AG08395 (cell line): ENCODE data around the gene UNKL.

ENCODE experiments used
- DNase-seq: peaks from one replicate; pipeline ENCODE4 v3.0.0; 2012; ENCODE audit warnings: mixed read lengths, low spot score

The UNKL gene

DNA sequence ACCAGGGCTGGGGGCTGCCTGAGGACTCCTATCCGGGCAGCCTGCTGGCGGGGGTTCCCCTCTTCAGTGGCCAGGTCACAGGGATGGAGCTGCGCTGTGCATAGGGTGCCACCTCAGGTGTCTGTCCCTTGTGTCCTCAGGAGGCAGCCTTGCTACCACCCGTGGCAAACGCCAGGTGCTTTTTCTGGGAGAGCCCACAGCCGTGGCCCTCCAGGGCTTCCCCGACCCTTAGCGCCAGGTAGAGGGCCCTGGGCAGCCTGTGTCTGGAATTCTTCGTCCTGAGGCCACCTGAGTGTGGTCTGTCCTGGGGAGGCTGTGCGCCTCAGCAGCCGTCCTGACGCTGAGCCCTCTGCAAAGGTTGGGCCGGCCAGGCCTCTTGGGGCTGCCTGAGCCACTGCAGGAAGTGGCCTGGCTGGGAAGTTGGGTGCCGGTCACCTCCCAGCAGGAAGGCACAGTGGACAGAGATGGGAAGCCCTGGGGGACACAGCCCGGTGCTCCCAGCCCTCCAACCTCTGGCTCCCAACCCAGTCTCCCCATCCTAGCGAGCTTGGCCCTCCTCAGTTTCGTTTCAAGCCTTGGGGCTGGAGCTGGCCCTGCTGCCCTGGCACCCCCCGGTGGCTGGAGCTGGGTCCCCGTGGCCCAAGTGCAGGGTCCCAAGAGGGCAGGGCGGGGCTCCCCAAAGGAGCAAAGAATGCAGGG is 88.7 kb downstream of the UNKL start:
- no peak for DNase-seq

DNA sequence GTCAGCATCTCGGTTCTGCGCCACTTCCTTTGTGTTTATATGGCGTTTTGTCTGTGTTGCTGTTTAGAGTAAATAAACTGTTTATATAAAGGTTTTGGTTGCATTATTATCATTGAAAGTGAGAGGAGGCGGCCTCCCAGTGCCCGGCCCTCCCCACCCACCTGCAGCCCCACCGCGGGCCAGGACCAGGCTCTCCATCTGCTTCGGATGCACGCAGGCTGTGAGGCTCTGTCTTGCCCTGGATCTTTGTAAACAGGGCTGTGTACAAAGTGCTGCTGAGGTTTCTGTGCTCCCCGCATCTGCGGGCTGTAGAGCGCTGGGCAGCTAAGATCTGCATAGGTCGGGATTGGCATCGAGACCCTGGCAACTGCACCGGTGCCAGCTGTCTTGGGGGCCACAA is 89.2 kb downstream of the UNKL start:
- DNase-seq, result no peak

DNA sequence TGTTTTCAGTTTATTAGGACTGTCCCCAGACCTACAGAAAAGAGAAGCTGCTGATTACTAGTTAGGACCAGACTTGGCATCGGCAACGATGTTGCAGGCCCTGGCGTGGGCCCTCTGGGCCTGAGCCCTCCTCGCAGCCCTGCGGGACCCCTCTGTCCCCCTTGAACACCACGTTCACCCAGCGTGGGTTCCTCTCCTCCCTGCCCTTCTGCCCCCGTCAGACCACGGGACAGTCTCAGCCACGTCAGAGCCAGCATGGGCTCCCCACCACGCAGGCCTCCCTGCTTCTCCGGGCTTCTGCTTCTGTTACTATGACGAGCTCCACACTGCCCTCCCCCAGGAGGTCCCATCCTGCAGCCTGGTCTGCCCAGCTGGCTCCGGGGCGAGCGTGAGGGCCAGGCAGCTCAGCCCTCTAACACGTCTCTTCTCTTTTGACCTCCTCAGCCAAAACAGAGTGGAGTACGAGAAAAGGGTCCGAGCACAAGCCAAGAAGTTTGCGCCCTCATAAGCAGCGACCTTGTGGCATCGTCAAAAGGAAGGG is 90.1 kb downstream of the UNKL start:
- no peak for DNase-seq

DNA sequence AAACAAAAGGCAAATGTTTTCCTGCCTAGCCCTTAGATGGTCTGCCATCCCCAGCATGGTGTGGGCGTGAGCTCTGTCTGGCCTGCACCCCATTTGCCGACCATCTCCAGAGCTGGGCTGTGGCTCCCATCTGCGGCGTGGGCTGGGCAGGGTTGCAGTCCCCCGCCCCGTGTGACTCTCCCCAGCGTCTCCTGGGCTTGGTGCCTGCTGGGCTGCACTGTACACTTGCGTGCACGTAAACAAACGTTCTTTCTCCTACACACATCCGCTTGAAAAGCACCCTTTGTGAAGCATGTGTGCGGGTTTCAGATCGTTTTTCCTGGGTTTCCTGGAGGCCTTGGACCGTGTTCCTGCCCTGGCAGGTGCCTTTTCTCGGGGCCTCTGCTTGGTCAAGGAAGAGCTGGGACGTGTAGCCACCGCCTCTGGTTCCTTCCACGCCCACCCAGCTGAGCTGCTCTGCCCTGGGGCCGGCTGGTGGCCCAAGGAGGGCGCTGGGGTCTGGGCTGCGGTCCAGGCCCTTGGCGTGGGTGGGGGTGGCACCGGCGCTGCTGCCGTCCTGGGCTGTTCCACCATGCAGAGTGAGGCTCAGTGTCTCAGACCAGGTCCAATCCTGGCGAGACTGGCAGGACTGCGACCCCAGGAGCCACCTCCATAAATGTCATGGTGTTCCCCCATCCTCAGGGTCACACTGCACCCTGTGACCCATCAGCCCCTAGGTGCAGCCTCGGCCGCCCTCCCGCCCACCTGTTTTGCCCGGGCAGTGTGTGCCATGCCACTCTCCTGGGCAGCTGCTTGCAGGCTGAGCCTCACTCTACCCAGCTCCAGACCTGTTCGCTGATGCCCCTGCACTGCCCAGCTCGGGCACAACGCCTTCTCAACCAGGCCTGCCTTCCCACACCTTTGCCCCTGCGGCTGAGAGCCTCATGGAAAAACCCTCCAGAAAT is 90.9 kb downstream of the UNKL start:
- DNase-seq, result no peak

DNA sequence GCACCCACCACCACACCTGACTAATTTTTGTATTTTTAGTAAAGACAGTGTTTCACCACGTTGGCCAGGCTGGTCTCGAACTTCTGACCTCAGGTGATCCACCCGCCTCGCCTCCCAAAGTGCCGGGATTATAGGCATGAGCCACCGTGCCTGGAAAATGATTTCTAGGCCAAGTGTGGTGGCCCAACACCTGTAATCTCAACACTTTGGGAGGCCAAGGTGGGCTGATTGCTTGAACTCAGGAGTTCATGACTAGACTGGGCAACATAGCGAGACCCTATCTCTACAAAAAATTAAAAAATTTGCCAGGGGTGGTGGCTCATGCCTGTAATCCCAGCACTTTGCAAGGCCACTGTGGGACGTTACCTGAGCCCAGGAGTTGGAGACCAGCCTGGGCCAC is 92.1 kb downstream of the UNKL start:
- DNase-seq, result no peak

DNA sequence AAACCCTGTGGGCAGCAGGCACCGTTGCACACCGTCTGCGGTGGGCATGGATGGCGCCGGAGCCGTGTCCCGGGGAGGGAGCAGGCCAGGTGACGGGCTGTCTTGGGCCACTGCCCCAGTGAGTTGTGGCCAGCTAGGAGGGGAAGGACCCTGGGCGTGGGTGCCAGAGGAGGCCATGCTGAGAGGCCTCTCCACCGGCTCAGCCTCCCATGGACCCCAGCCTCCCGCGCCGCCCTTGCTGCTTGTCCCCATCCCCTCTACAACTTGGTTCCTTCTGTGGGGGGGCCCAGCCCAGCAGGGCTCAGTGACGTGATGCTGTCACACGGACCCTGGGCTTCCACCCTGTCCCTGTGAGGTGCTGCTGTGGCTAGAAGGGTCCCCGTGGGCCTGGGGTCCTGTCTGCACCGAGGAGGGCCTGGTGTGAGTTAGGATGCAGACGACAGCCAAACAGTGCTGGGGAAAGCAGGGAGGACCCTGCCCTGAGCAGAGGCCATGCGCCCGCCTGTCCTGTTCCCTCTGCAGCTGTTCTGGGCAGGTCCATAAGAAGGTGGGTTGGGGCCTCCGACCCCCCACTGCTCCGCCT is 93.8 kb downstream of the UNKL start:
- no peak for DNase-seq

DNA sequence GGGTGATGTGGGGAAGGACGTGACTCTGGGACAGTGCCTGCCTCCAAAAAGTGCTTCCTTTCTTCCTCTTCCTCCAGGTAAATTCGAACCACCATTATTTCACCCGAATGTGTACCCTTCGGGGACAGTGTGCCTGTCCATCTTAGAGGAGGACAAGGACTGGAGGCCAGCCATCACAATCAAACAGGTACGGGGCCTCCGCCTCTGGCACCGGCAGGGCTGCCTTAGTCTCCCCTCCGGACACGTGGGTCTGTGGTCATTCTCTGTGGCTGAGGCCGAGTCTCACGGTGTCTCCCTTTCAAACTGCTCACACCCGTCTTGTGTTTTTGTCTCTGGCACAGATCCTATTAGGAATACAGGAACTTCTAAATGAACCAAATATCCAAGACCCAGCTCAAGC is 94.4 kb downstream of the UNKL start:
- no peak for DNase-seq

DNA sequence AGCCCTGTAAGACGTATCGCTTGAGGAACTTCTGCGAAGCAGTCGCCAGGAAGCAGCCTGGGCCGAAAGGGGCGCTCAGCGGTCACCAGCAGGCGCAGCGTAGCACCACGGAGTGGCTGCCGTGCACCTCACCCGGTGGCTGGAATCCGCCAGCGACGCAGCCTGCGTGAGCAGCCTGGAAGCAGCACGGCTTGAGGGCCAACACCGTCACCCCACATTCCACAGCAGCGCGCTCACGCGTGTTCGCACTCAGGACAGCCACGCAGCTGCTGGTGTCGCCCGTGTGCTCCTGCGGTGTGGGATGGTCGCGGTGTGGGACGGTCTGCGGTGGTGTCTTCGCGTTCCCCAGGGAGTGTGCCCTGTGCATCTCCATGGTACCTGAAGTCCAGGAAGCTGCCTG is 95.5 kb downstream of the UNKL start:
- no peak for DNase-seq

DNA sequence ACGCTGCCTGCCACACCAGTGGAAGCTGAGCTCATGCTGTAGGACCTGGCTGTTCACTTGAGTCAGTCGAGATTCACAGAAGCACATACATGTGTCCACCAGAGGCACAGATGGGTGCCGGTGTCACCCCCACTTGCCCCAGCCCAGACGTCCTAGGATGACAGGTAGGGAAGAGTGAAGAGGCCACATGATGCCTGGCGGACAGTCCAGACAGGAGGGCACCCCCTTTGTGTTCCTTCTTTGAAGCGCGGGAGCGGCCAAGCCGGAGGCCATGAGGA is 96.3 kb downstream of the UNKL start:
- DNase-seq, result no peak

DNA sequence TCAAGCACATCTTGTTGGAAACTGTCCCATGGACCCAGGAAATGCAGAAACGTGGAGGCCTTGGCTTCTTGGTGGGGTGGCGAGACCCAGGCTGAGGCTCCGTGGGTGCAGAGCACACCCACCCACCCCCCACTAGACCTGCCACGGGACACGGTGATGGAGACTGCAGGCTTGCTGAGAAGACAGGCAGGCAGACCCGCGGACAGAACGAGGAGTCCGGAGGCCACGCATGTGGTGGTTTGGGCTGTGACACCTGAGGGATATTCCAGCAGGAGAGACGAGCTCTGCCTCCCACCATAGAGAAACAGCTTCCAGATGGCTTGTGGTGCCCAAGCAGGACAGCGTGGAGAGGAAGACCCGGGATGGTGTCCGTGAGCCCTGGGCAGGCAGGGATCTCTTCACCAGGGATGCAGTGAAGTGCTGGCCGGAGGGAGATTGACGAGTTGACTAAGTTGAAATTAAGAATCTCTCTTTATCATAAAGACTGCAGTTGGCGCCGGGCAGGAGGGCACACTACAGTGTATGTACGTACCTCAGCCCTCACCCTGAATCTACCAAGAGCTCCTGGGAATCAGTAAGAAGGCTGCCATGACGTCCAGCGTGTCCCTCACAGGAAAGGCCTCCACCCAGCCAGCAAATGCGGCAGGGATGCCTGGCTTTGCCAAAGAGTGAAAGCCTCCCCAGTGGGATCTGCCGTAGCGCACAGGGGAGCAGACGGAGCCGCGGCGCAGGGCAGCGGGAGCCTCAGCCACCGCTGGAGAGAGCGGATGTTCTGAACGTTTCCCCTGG is 96.8 kb downstream of the UNKL start:
- no peak for DNase-seq

DNA sequence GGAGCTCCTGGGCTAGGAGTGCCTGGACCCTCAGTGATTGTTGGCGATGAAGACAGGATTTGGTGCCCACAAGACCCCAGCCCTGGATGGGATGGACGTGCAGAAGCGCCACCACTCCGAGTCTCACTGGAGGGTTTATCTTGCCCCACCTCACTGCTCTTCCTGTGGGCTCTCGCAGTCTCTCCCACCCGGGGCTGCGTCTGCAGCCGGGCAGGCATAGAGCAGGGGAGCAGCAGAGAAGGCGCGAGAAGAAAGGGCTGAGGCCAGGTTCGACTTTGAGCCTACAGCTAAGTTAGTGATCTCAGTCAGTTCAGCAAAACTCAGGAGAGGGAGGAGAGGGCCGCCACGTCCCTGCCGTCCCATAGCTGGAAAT is 98.5 kb downstream of the UNKL start:
- no peak for DNase-seq

DNA sequence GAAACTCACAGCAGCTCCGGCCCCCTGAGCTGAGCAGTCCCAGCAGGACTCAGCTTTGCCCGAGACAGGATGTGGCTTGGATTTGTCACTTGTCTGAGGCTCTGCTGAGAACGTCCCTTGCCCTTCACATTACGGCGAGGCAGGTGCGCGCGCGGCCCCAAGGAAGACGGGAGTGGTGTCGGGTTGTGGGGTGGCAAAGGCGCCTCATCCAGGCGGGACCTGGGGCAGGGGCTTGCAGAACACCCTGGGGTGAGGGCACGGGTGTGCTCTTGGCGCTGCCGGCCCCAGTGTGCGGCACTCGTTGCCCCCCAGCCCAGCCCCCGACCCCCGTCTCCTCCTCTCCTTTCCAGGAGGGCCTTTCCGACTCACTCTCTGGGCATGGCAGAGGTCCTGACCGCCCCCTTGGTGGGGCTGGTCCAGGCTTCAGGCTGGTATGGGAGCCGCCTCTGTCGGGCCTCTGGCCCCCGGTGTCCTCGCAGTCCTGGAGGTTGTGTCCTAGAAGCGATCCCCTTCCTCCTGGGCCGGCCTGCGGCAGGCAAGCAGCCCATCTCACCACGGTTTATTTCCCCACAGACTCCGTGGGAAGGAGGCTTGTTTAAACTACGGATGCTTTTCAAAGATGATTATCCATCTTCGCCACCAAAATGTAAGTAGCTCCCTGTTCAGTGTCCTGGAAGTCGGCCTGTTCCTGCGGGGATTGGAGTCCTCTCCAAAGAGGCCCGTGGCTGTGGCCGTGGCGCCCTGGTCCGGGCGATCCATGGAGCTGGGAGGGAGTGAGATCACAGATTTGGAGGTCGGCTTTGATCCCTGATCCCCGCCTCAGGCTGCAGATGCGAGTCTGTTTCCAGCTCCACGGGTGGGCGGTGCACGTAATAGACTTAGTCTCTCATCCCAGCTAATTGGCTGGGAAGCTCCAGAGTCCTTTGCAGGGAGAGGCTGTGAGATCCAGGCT is 99.1 kb downstream of the UNKL start:
- DNase-seq, result no peak

DNA sequence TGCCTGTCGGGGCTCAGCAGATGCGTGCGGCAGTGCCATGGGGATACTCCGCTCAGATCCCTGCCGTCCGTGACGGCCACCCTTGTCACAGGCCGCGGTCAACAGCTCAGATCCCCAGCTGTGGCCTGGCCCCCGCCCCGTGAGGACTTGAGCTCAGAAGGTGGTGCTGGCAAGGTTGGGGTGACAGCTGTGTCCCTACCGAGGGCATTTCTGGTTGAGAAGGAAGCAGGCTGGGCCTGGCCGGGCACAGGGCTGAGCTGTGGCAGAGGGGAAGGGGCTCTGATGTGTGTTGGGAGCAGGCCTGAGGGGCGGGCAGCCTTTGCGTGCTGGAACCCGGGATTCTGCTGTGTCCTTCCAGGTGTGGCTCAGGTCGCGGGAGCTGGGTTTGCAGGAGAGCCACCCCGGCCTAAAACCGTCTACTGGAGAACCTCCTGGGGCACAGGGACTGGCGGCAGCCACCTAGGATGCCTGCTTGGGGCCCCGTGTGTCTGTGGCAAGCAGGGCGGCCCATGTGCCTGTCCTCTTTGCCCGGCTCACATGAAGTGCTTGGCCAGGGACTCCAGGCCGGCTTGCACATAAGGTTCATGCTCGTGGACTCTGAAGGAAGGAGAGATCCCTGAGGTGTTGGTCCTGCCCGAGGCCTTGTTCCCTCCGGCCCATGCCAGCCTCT is 100.0 kb downstream of the UNKL start:
- no peak for DNase-seq

DNA sequence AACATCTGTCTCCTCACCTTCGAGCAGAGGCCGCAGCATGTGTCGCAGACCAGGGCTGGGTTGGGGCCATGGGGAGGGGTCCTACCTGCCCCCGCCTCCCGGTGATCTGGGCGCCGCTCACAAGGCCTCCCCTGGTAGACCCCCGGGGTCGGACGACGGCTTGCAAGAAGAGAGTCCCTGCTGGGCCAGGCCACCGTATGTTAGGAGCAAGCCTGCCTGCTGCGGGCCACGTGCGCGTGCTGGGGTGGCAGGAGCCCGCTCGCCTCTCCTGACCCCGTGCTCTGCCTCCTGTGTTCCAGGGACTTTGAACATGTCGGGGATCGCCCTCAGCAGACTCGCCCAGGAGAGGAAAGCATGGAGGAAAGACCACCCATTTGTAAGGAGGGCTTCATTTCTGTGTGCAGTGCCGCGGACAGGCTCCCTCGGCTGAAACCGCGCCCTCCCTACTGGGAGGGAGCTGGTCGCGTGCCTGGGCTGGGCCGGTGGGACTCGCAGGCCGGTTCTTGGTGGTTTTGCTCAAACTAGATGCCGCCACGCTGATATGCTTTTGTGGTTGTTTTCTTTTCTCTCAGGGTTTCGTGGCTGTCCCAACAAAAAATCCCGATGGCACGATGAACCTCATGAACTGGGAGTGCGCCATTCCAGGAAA is 100.7 kb downstream of the UNKL start:
- no peak for DNase-seq
